Measurements from ENCODE around the gene SPSB2.
"Not testable (repeated sequence)": the region's sequence is repeated elsewhere in the genome, so short reads cannot be mapped to it uniquely, and the experiment has no call there.

SPSB2 gene

GRCh38 chr12:6872073-6873048 is 742 bp downstream of the SPSB2 start:
- peak; percentile 74 to 76 for DNase-seq (ENCODE audit: extremely low read depth in 1 of 2, low read depth in 1 of 2)

GRCh38 chr12:6871052-6871957 is 1.8 kb downstream of the SPSB2 start:
- DNase-seq (ENCODE audit: extremely low read depth in 1 of 2, low read depth in 1 of 2): peak in 1 of 2 donors; percentile 38

- DNase-seq (ENCODE audit: extremely low read depth in 1 of 2, low read depth in 1 of 2): not testable (repeated sequence)
These were observed 2.8 kb downstream of the SPSB2 start for GRCh38 chr12:6870304-6870703.

GRCh38 chr12:6869049-6870021 is 3.8 kb downstream of the SPSB2 start:
- DNase-seq (ENCODE audit: extremely low read depth in 1 of 2, low read depth in 1 of 2): peak in 1 of 2 donors; percentile 70

GRCh38 chr12:6868211-6869048 is 4.7 kb downstream of the SPSB2 start:
- no peak for DNase-seq (ENCODE audit: extremely low read depth in 1 of 2, low read depth in 1 of 2)

DNA sequence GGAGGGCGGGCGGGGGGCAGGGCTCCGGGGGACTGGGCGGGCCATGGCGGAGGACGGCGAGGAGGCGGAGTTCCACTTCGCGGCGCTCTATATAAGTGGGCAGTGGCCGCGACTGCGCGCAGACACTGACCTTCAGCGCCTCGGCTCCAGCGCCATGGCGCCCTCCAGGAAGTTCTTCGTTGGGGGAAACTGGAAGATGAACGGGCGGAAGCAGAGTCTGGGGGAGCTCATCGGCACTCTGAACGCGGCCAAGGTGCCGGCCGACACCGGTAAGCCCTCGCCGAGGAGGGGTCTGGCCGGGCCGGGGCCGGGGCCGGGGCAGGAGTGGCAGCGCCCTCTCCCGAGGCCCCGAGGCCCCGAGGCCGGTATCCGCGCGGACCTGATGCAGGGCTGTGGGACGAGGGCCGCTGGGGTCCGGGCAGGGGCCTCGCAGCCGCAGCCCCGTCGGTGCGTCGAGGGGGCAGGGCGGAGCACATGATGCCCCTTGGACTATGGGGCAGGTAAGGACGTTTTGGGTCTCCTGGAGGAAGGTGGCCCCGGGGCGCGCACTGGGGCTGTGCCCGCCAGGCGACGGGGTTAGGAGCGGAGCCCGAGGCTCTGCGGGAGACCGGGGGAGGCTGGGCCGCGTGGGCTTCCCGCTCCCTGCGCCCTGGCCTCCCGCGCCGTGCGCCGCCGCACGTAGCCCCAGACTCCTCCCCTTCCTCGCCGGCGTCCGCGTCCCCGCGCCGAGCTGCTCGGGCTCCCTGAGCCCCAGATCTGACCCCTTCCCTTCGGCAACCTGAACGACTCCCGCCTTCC is 5.5 kb downstream of the SPSB2 start, which contains the start of gene TPI1:
TSS of gene TPI1 (plus strand) at position 119 of the 798 bp plus-strand sequence. CDS start at position 155, 36 bp downstream.
- DNase-seq (ENCODE audit: extremely low read depth in 1 of 2, low read depth in 1 of 2): peak; percentile 67 to 70

DNA sequence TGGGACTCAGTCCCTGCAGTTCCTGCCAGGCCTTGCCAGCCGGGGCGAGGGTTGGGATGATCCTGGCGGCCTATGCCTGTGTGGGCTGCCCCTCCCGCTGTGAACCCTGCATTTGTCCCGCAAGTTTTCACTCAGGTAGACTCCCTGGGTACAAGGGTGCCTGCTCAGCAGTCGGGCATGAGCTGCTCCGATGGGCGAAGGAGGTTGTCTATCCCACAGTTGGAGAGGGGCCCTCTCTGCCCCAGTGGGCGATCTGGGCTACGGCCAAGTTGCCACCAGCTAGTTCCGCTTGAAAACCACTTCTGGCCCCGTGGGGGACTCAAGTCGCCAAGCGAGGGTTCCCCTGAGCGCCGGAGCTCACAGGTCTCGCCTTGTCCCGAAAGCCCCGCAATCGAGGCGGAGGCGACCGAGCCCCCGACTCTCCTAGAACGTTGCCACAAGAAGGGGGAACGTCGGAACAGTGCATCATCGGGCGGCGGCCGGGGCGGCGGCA is 6.1 kb downstream of the SPSB2 start:
- DNase-seq (ENCODE audit: extremely low read depth in 1 of 2, low read depth in 1 of 2): no peak

DNA sequence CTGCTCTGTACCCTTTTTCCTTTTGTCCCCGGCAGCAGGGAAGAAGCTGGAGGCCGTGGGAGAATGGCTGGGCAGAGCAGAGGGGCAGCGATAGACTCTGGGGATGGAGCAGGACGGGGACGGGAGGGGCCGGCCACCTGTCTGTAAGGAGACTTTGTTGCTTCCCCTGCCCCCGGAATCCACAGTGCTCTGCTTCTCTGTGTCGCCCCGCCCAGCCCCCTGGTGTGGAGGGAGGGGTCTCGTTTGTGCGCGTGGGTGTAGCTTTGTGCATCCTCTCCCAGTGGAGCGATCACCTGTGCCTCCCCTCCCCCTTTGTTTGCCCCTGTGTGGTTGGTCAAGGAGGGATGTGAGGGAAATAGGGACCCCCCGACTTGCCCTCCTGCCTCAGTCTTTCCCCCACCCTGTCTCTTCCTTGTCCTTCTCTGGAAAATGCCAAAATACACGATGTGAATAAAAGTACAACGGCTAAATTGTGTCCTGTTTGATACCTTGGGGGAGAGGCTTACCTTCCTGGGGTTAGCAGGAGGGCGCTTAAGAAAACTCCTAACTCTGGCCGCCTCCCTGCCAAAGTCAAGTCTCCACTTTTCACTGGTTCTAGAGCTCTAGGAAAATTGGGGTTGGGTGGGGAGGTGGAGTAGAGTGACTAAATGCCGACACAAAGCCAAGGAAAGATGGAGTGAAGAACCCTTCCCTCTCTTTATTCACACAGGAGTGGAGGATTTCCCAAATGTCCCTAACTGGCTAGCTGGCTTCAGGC is 6.8 kb downstream of the SPSB2 start:
- DNase-seq (ENCODE audit: extremely low read depth in 1 of 2, low read depth in 1 of 2): no peak

- not testable (repeated sequence) for DNase-seq (ENCODE audit: extremely low read depth in 1 of 2, low read depth in 1 of 2)
These were observed 7.8 kb downstream of the SPSB2 start for GRCh38 chr12:6865307-6865706.

DNA sequence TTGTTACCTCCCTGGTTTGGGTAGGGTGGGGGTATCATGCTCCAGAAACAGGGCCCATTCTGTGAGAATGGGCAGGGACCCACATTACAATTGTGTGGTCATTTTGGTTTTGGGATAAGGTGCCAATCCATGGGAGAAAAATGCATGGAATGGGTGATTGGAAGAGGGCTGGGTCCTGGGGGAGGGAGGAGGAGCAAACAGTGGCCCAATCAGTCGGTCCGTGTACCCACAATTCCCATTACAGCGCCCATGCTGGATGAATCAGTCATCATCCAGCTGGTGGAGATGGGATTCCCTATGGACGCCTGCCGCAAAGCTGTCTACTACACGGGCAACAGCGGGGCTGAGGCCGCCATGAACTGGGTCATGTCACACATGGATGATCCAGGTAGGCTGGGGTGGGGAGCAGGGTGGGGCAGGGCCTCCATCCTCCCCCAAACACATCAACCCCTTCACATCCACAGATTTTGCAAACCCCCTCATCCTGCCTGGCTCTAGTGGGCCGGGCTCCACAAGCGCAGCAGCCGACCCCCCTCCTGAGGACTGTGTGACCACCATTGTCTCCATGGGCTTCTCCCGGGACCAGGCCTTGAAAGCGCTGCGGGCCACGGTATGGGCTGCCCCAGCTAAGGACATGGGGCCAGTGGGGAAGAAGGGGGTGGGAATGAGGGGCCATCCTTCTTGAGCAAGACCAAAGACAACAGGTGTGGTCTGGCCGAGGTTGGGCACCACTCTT is 9.3 kb downstream of the SPSB2 start:
- DNase-seq (ENCODE audit: extremely low read depth in 1 of 2, low read depth in 1 of 2): no peak

GRCh38 chr12:6863033-6863432 is 10.1 kb downstream of the SPSB2 start:
- no peak for DNase-seq (ENCODE audit: extremely low read depth in 1 of 2, low read depth in 1 of 2)

- DNase-seq (ENCODE audit: extremely low read depth in 1 of 2, low read depth in 1 of 2): no peak
These were observed 11.7 kb downstream of the SPSB2 start for GRCh38 chr12:6861391-6861790.

GRCh38 chr12:6860942-6861341 is 12.2 kb downstream of the SPSB2 start:
- no peak for DNase-seq (ENCODE audit: extremely low read depth in 1 of 2, low read depth in 1 of 2)

DNA sequence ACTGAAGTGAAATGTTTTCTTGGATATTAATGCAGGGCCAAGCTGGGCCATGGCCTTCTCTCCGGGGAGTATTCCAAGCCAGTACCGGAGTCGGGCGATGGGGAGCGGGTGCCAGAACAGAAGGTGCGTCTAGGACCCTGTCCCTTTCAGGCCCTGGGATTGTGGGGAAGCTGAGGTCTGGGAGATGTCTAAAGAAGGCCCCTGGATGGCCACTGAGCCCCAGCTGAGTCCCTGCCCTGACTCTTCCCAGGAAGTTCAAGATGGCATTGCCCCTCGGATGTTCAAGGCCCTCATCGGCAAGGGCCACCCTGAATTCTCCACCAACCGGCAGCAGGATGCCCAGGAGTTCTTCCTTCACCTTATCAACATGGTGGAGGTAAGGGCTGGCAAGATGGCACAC is 13.0 kb downstream of the SPSB2 start:
- no peak for DNase-seq (ENCODE audit: extremely low read depth in 1 of 2, low read depth in 1 of 2)

- no peak for DNase-seq (ENCODE audit: extremely low read depth in 1 of 2, low read depth in 1 of 2)
These were observed 14.3 kb downstream of the SPSB2 start for GRCh38 chr12:6858799-6859198.

GRCh38 chr12:6855322-6855721 is 17.8 kb downstream of the SPSB2 start:
- no peak for DNase-seq (ENCODE audit: extremely low read depth in 1 of 2, low read depth in 1 of 2)

DNA sequence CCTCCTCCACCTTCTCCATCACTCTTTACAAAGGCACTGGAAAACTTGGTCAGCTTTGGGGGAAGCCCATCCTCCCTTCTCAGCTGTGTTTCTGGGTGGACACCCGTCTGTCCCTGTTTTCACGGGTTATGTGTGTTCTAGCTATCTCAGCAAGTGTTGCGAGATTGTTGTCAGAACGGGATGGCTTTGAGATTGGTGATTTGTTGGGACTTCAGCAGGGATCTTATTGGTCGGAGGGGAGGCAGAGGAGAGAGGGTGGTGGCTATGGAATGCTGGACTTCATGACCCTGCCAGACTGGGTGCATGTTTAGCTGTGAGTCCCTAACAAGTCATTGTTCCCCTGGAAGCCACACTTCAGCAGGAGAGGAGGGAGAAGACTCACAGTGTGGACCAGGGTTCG is 19.1 kb downstream of the SPSB2 start:
- DNase-seq (ENCODE audit: extremely low read depth in 1 of 2, low read depth in 1 of 2): no peak

Data from stimulated activated CD8-positive, alpha-beta memory T cell treated with anti-CD3 and anti-CD28 coated beads, Interleukin-7, amount 100 ng/mL, for 48 hours (primary cell).